ENCODE results near the gene MEMO1.
"Not testable (repeated sequence)": the region's sequence is repeated elsewhere in the genome, so short reads cannot be mapped to it uniquely, and the experiment has no call there.

The MEMO1 gene

DNA sequence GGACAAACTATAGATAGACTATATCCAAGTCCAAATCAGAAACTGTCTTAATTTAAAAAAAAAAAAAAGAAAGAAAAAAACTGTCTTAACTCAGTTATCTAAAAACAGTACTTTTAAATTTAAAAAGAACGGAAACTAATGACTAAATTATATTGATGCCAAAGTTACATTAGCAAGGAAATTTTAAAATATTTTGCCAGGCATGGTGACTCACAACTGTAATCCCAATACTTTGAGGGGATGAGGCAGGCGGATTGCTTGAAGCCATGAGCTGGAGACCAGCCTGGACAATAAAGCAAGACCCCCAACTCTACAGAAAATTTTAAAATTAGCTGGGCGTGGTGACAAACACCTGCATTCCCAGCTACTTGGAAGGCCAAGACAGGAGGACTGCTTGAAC is 30.9 kb downstream of the MEMO1 start:
- DNase-seq (ENCODE audit: insufficient read length, low spot score) (no peak), FAIRE-seq (no peak)
- TF ChIP-seq, protein P1, sequence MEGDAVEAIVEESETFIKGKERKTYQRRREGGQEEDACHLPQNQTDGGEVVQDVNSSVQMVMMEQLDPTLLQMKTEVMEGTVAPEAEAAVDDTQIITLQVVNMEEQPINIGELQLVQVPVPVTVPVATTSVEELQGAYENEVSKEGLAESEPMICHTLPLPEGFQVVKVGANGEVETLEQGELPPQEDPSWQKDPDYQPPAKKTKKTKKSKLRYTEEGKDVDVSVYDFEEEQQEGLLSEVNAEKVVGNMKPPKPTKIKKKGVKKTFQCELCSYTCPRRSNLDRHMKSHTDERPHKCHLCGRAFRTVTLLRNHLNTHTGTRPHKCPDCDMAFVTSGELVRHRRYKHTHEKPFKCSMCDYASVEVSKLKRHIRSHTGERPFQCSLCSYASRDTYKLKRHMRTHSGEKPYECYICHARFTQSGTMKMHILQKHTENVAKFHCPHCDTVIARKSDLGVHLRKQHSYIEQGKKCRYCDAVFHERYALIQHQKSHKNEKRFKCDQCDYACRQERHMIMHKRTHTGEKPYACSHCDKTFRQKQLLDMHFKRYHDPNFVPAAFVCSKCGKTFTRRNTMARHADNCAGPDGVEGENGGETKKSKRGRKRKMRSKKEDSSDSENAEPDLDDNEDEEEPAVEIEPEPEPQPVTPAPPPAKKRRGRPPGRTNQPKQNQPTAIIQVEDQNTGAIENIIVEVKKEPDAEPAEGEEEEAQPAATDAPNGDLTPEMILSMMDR (IDR thresholded peaks at IDR 0.05; ENCODE audit: insufficient read depth, missing control alignments): no peak

GRCh38 chr2:31979018-31979417 is 31.8 kb downstream of the MEMO1 start:
- TF ChIP-seq, protein P1 (IDR thresholded peaks at IDR 0.05; ENCODE audit: insufficient read depth, missing control alignments): no peak
- DNase-seq (ENCODE audit: insufficient read length, low spot score): no peak
- FAIRE-seq: no peak

- TF ChIP-seq, protein P1 (IDR thresholded peaks at IDR 0.05; ENCODE audit: insufficient read depth, missing control alignments): no peak
- no peak for FAIRE-seq
- DNase-seq (ENCODE audit: insufficient read length, low spot score): no peak
These were observed 32.4 kb downstream of the MEMO1 start for GRCh38 chr2:31978436-31978835.

DNA sequence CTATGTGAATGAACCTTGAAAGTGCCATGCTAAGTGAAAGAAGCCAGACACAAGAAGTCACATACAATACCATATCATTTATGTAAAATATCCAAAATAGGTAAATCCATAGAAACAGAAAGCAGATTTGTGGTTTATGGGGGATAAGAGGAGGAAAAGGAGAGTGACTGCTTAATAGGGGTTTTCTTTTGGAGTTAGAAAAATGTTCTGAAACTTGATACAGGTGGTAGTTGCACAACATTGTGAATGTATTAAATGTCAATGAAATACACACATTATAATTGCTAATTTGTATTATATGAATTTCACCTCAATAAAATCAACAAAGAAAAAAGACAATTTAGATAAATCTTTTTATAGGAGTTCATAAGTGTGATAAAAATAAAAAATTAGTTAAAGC is 37.1 kb downstream of the MEMO1 start:
- no peak for FAIRE-seq
- TF ChIP-seq, protein P1 (IDR thresholded peaks at IDR 0.05; ENCODE audit: insufficient read depth, missing control alignments): no peak
- no peak for DNase-seq (ENCODE audit: insufficient read length, low spot score)

DNA sequence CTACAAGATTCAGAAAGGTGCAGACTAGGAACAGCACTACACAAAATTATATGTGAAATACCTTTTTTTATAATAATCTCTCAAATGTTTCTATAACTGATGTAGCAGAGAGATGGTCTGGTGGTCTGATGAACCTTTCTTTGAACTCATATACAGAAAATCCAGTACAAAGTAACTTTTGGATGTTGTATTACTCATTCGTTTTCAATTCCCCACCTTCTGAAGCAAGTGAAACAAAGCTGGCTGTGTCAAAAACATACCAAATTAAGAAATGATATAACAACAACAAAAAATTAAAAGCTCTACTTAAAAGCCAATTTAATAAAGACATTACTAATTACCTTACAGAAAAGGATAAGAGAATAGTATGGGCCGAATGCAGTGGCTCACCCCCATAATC is 38.7 kb downstream of the MEMO1 start:
- no peak for DNase-seq (ENCODE audit: insufficient read length, low spot score)
- no peak for FAIRE-seq
- TF ChIP-seq, protein P1 (IDR thresholded peaks at IDR 0.05; ENCODE audit: insufficient read depth, missing control alignments): no peak

- TF ChIP-seq, protein P1 (IDR thresholded peaks at IDR 0.05; ENCODE audit: insufficient read depth, missing control alignments): no peak
- FAIRE-seq (no peak), DNase-seq (ENCODE audit: insufficient read length, low spot score) (no peak)
These were observed 41.6 kb downstream of the MEMO1 start for GRCh38 chr2:31969178-31969577.

- TF ChIP-seq, protein P1 (IDR thresholded peaks at IDR 0.05; ENCODE audit: insufficient read depth, missing control alignments): no peak
- DNase-seq (ENCODE audit: insufficient read length, low spot score) (no peak), FAIRE-seq (no peak)
These were observed 43.0 kb downstream of the MEMO1 start for GRCh38 chr2:31967790-31968189.

DNA sequence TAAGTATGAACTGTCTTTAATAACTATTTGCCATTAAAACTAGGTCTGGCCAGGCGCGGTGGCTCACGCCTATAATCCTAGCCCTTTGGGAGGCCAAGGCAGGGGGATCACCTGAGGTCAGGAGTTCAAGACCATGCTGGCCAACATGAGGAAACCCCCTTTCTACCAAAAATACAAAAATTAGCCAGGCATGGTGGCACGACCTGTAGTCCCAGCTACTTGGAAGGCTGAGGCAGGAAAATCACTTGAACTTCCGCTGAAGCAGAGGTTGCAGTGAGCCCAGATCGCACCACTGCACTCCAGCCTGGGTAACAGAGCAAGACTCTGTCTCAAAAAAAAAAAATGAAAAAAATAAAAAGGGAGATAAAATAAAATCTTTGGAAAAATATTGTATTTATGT is 44.4 kb downstream of the MEMO1 start:
- FAIRE-seq; DNase-seq (ENCODE audit: insufficient read length, low spot score): not testable (repeated sequence)

Measured in D721Med (cell line).